MM.1S (cell line): ENCODE data around the gene ADCY2.

ENCODE experiments used
- EZH2 ChIP-seq: fragments of 300-600 bp; sonication (generic); optimal IDR thresholded peaks from 2 replicates; pipeline ENCODE3; 2017; ENCODE audit warnings: low read depth, mild to moderate bottlenecking, antibody characterized with exemption, low read length, mixed read lengths
- EZH2phosphoT487 ChIP-seq: fragments of 300-600 bp; sonication (generic); IDR thresholded peaks from 2 replicates; pipeline ENCODE4 v1.6.1; 2018; ENCODE audit warnings: antibody characterized with exemption, low read length
- TF ChIP-seq, protein P1 (sequence below): fragments of 300-600 bp; sonication (generic); IDR thresholded peaks from 2 replicates; pipeline ENCODE4 v1.5.1; 2016; ENCODE audit warnings: antibody characterized with exemption, low read length, mixed read lengths

DNA sequence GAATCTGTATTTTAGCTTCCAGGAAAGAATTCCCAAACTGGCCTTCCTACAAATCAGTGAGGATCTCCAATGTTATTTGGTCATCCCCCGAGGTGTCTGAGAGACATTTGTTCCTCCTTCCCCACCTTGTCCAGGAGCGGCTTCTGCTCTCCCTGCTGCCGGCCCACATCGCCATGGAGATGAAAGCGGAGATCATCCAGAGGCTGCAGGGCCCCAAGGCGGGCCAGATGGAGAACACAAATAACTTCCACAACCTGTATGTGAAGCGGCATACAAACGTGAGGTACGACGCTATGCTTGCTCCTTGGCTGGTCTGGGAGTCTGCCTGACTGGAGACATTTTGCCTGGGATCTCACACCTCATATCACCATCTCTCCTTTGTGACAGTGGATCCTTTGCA, 294.6 kb downstream of the ADCY2 start:
- TF ChIP-seq, protein P1, sequence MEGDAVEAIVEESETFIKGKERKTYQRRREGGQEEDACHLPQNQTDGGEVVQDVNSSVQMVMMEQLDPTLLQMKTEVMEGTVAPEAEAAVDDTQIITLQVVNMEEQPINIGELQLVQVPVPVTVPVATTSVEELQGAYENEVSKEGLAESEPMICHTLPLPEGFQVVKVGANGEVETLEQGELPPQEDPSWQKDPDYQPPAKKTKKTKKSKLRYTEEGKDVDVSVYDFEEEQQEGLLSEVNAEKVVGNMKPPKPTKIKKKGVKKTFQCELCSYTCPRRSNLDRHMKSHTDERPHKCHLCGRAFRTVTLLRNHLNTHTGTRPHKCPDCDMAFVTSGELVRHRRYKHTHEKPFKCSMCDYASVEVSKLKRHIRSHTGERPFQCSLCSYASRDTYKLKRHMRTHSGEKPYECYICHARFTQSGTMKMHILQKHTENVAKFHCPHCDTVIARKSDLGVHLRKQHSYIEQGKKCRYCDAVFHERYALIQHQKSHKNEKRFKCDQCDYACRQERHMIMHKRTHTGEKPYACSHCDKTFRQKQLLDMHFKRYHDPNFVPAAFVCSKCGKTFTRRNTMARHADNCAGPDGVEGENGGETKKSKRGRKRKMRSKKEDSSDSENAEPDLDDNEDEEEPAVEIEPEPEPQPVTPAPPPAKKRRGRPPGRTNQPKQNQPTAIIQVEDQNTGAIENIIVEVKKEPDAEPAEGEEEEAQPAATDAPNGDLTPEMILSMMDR, result no peak
- TF ChIP-seq EZH2 (no peak), EZH2phosphoT487 (no peak)
